HL-60/S4 treated with retinoic acid at 250 ng/mL for 4 days and 3 days (cell line): ENCODE data around the gene PPIP5K1.

Experiments
- in situ Hi-C: fragments of 300-500 bp; cut with MboI; formaldehyde crosslinking; loops from 2 replicates; pipeline ENCODE4 v1.7.0; 2022; ENCODE audit warnings: low sequenced_read_pairs

PPIP5K1 gene

GRCh38 chr15:43518197-43518761, 71.7 kb downstream of the PPIP5K1 start:
- in situ Hi-C loops = no loop called here

GRCh38 chr15:43517354-43518196, 72.4 kb downstream of the PPIP5K1 start, which contains the start of gene MAP1A:
TSS of gene MAP1A (plus strand) at chr15:43517608. CDS start at chr15:43521474, 3,866 bp downstream.
- in situ Hi-C loops = no loop called here

- in situ Hi-C loops = no loop called here
Measured at GRCh38 chr15:43516801-43517353, 73.1 kb downstream of the PPIP5K1 start.

GRCh38 chr15:43516185-43516584, 73.8 kb downstream of the PPIP5K1 start:
- in situ Hi-C loops = no loop called here

- in situ Hi-C loops = no loop called here
Measured at GRCh38 chr15:43515741-43516140, 74.3 kb downstream of the PPIP5K1 start.

GRCh38 chr15:43514241-43515057, 75.6 kb downstream of the PPIP5K1 start:
- in situ Hi-C loops = no loop called here

DNA sequence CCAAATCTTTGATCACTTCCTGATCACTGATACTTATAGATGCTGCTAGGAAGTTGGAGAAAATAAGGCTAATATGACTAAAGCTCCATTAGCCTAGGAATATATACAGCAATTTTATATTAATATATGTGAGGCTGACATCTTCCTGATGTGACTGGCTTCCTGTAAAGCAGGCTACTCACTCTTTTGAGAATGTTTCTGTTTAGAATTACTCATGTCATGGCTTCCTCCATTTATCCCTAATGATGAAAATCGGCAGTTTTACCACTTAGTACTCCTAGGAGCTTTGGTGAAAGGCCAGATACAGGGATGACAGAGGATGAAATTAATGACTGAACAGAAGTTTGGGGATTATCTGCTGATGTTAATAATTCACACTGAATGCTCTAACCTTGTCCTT, 76.5 kb downstream of the PPIP5K1 start:
- in situ Hi-C loops = no loop called here

DNA sequence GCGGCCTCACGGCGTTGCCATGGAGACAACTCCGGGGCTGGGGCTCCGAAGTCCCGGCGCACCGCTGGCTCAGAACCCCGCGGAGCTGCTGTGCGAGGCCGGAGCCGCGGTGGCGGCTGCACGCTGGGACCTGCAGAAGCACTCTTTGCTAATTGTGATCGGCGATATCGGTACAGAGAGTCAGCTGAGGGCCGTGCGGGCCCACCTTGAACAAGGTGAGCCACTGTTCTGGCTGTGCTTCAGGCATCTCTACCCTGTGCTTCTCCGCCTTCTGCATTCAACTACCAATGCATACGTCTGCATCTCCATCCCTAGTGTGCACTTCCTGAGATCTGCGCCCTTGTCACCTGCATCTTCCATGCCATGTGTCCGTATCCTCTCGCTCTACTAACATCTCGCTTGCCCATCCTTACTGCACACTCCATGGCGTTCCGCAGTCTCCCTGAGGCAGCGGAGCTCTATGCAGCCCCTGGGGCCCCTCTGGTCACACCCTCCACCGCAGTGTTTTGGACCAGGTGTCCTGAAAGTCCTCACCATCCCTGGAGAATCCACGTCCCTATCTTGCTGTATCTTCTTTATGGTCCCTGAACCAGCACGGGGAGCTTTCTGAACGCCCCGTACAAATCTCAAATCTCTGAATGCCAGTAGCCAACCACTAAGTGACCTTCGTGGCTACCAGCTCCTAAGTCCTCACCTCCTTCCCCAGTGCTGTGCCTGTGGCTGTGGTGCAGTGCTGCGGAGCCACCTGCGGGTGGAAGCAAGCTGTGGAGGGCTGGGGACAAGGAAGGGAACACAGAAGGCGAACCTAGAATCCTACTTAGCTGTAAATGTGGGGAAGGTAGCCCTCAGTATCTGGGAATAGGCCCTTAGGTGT, 78.8 kb downstream of the PPIP5K1 start:
- in situ Hi-C loops = no loop called here

DNA sequence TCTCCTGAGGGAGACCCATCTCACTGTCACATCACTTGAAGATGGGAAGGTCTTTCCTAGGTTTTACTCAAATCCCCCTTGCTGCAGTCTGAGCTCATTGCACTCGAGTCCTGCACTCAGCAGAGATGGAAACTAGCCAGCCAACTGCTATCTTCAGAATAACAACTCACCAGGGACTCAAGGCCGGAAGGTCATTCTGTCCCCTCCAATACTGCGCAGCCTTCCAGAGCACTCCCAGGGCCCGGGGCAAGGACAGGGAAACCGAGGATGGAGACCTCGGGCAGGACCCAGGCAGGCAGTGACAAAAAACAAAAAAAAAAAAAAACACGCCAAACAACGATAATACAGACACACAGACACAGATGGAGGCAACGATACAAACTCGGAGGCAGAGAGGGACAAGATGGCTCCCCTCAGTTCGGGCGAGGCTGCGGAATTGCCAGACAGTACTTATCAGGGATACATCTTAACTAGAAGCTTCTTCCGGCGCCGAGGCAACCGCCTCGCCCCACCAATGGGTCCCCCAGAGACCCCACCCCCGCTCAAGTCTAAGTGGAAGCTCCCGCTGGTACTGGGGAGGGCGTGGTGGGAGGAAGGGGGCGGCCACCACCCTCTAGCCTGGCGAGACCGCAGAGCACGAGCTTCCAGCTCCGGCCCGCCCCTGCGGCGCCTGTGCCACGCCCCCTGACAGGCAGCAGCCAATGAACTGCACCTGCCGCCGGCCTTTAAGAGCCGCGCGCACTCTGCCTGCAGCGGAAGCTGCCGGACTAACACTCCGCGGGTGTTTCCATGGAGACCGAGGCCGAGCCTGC, 79.6 kb downstream of the PPIP5K1 start:
- in situ Hi-C loops = no loop called here

DNA sequence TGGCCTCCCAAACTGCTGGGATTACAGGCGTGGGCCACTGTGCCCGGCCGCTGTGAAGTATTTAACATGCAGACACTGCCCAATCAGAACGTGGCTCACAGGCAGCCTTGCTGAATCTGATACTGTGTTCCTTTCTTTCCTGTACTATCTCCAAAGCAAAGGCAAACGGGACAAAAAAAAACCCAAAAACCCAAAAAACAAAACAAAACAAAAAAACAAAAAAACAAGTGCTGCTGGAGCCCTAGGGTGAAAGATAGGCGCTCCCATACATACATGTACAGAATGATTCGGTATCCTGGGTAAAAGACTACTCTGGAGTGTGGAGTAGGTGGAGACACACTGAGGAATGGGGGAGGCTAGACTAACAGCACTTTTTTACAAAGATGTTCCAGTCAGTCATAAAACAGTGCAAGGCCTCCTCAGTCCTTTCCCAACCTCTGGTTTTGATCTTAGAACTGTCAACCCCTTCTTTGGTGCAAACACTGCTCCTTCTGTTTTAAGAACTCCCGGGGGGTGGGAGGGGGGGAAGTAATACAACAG, 80.3 kb downstream of the PPIP5K1 start:
- in situ Hi-C loops = no loop called here

GRCh38 chr15:43508991-43509659, 80.9 kb downstream of the PPIP5K1 start:
- in situ Hi-C loops = no loop called here

DNA sequence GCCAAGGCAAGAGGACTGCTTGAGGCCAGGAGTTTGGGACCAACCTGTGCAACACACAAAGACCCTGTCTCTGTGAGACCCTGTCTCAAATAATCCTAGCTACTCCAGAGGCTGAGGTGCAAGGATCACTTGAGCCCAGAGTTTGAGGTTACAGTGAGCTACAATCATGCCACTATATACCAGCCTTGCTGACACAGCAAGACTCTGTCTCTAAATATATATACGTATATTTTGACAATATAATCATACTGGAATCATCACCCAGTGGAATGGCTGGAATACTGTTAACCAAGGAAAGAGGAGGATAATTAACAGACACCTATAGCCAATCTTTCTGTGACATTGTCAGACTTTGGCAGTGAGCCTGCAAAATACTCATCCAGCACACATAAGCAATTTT, 81.6 kb downstream of the PPIP5K1 start:
- in situ Hi-C loops = no loop called here

- in situ Hi-C loops = no loop called here
Measured at GRCh38 chr15:43505738-43506137, 84.3 kb downstream of the PPIP5K1 start.

DNA sequence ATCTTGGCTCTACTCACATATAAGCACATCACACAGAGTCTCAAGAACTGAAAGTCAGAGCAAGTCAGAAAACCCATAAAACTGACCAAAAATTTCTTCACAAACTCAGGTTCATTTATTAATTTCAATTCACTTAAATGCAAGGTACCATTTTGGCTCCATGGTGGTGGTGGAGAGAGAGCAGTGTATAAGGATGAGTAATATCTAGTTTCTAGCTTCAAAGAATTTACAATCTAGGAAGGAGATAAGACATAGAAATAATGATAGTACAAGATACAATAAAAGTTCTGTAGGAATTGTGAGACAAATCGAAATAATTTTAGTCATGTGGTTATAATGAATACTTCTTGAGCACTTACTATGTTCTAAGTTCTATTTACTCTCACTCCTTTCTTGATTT, 90.4 kb downstream of the PPIP5K1 start:
- in situ Hi-C loops = no loop called here

- in situ Hi-C loops = no loop called here
Measured at GRCh38 chr15:43498990-43499389, 91.0 kb downstream of the PPIP5K1 start.

DNA sequence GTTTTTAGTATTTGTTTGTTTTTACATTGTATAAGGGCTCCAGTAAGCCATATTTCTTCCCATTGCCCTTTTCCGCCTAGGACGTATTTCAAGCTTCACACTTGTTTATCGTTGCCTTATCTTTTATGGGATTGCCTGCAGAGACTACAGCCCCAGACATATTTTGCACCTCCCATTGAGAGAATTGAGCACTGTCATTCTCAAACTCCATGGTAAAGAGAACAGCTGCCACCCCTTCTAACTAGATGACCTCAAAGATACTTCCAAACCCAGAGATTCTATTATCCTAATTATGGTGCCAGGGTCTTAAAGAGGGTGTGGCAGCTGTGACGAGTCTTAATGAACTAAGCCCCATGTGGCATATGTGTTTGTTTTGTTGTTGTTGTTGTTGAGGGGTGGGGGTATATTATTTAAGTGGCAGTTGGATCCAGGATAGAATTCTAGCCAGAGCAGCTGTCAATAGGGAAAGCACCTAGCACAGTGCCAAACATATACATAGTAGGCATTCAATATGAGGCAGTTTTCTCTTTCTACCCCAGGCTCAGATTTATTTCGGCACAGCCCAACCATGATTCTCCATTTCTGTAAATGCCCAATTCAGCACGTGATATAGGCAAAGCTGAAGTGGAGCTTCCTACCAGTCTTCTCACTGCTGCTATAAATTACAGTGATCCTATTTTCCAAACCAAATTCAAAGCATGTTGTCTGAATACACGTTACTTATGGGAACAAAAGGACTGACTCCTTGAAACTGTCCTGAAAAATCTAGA, 96.1 kb downstream of the PPIP5K1 start:
- in situ Hi-C loops = no loop called here

GRCh38 chr15:43492673-43493601, 97.1 kb downstream of the PPIP5K1 start, which contains the start of gene TP53BP1:
TSS of gene TP53BP1 (minus strand) at chr15:43493156. CDS start at chr15:43493043, 113 bp downstream.
- in situ Hi-C loops = no loop called here
